GM12875 (cell line): ENCODE measurements around the gene LRRC3B.

Source experiments
- H3K4me3 ChIP-seq: one replicate; pipeline ENCODE4 v1.5.1; 2011; ENCODE audit warnings: low read depth, low read length, control low read depth
- CTCF ChIP-seq: IDR thresholded peaks from 2 replicates; pipeline ENCODE4 v1.5.1; 2011; ENCODE audit warnings: low read depth, mild to moderate bottlenecking, control low read depth, inconsistent platforms, low read length, moderate library complexity, borderline replicate concordance; ENCODE audit not compliant: insufficient read depth

LRRC3B gene

GRCh38 chr3:26719134-26719533 lies 96.6 kb downstream of the LRRC3B start:
- H3K4me3 ChIP-seq, result no peak overlapping the region
- TF ChIP-seq CTCF, result no peak

GRCh38 chr3:26721047-26721446 lies 98.5 kb downstream of the LRRC3B start:
- TF ChIP-seq CTCF, result no peak

GRCh38 chr3:26731843-26732242 lies 109.3 kb downstream of the LRRC3B start:
- TF ChIP-seq CTCF, result no peak
- no peak overlapping the region for H3K4me3 ChIP-seq

More at GRCh38 chr3:26721047-26721446, 98.5 kb downstream of the LRRC3B start:
- H3K4me3 ChIP-seq, result no peak overlapping the region

- no peak overlapping the region for H3K4me3 ChIP-seq
- TF ChIP-seq CTCF, result no peak
Measured at GRCh38 chr3:26750263-26750662, 127.7 kb downstream of the LRRC3B start.

GRCh38 chr3:26752466-26752865 lies 129.9 kb downstream of the LRRC3B start:
- no peak for TF ChIP-seq CTCF
- H3K4me3 ChIP-seq, result no peak overlapping the region

- TF ChIP-seq CTCF, result no peak
- no peak overlapping the region for H3K4me3 ChIP-seq
Measured at GRCh38 chr3:26753095-26753494, 130.5 kb downstream of the LRRC3B start.

GRCh38 chr3:26757978-26758377 lies 135.4 kb downstream of the LRRC3B start:
- no peak overlapping the region for H3K4me3 ChIP-seq
- TF ChIP-seq CTCF, result no peak
